Measurements from ENCODE around the gene PDP2. TPM values are rescaled to one million over a fixed set of nuclear protein-coding genes. Genes with fewer than 3 reads are reported as not detected.
A peak's percentile ranks its signal among the peaks of the same experiment; 100 is the strongest.

The PDP2 gene
- total and polyA plus RNA-seq, 10 of the 15 experiments (the other 5 are each of a cell fraction or from before 2014, with no cell fraction given), result 1.9 to 31.1 (median 6.2) TPM

- TF ChIP-seq REST (IDR thresholded peaks at IDR 0.05; ENCODE audit: low read depth, low read length) (no peak), ATF3 (IDR thresholded peaks at IDR 0.05; ENCODE audit: borderline replicate concordance, extremely low read depth, low read depth, low read length) (no peak), NR2C2 (IDR thresholded peaks at IDR 0.05; ENCODE audit: borderline replicate concordance, control insufficient read depth, insufficient read length, low read depth) (no peak), ESRRA (IDR thresholded peaks at IDR 0.05; ENCODE audit: low read length) (no peak), BHLHE40 (IDR thresholded peaks at IDR 0.05; ENCODE audit: borderline replicate concordance in 1 of 2, low read depth in 2 of 2, low read length in 1 of 2) (peak; percentile 94 to 98), YY1 (IDR thresholded peaks at IDR 0.05; ENCODE audit: low read depth, low read length) (0 out of 2 replicates have a peak, but pooled peaks have one; percentile 8), YBX1 (IDR thresholded peaks at IDR 0.05) (no peak), CHD1 (IDR thresholded peaks at IDR 0.05; ENCODE audit: low read depth, low read length) (no peak), MYC (IDR thresholded peaks at IDR 0.05; ENCODE audit: insufficient read depth, insufficient read length, insufficient replicate concordance, low read length, severe bottlenecking) (peak; percentile 85), RUNX3 (IDR thresholded peaks at IDR 0.05; ENCODE audit: low read length) (no peak), KLF5 (IDR thresholded peaks at IDR 0.05; ENCODE audit: partially characterized antibody) (no peak), EGR1 (IDR thresholded peaks at IDR 0.05; ENCODE audit: borderline replicate concordance in 1 of 2, low read depth in 2 of 2, low read length in 2 of 2) (peak in 1 of 2 experiments; percentile 70; a peak in 1 of 3 replicates), SMAD5 (IDR thresholded peaks at IDR 0.05; ENCODE audit: low read depth) (no peak), BMI1 (IDR thresholded peaks at IDR 0.05; ENCODE audit: borderline replicate concordance) (no peak), USF1 (IDR thresholded peaks at IDR 0.05; ENCODE audit: borderline replicate concordance, extremely low read length, insufficient read depth, low read depth, low read length) (peak; percentile 74), SUPT20H (IDR thresholded peaks at IDR 0.05; ENCODE audit: borderline replicate concordance, control insufficient read depth, low read depth, low read length) (no peak), ATF7 (IDR thresholded peaks at IDR 0.05; ENCODE audit: low read depth) (0 out of 2 replicates have a peak, but pooled peaks have one; percentile 26), ZNF274 (IDR thresholded peaks at IDR 0.05; ENCODE audit: insufficient read depth, insufficient read length) (no peak), KDM1A (IDR thresholded peaks at IDR 0.05; ENCODE audit: borderline replicate concordance) (no peak), CREM (IDR thresholded peaks at IDR 0.05; ENCODE audit: low read depth) (peak; percentile 34; the same call in 1 of the 2 replicates), STAT3 (IDR thresholded peaks at IDR 0.05; ENCODE audit: low read depth, low read length) (no peak), E2F4 (IDR thresholded peaks at IDR 0.05; ENCODE audit: low read depth, low read length) (peak; percentile 52; the same call in 1 of the 2 replicates), RB1 (IDR thresholded peaks at IDR 0.05; ENCODE audit: borderline replicate concordance) (no peak), SIN3A (IDR thresholded peaks at IDR 0.05; ENCODE audit: low read depth, low read length) (peak; percentile 88)
These were observed at the start of gene PDP2 (continued) for GRCh38 chr16:66880288-66881013.

Data from GM12878 (cell line).